ENCODE data around the gene ANO5. TPM values are rescaled to one million over a fixed set of nuclear protein-coding genes. Genes with fewer than 3 reads are reported as not detected.

Gene ANO5
- total and polyA plus RNA-seq, 7 donors = 0.23 to 16.8 (median 10.8) TPM

- Histone ChIP-seq H3K9me3 (no peaks in the 10 kb centered on the region), H3K4me3 (no peak overlapping the region), H3K36me3 (peaks cover 0 to 32% (median 0%) of the 10 kb centered on the region in 4 donors), H3K4me1 (no peaks in the 10 kb centered on the region), H3K27ac (no peak overlapping the region), H3K27me3 (no peaks in the 10 kb centered on the region)
- TF ChIP-seq POLR2AphosphoS5 (IDR thresholded peaks at IDR 0.05) = no peak
- no peak for TF ChIP-seq CTCF (IDR thresholded peaks at IDR 0.05)
- no peak for TF ChIP-seq POLR2A (IDR thresholded peaks at IDR 0.05)
- TF ChIP-seq EP300 (IDR thresholded peaks at IDR 0.05) = no peak
- DNase-seq = no peak
- intact Hi-C loops (cut with DNase I) = no loop called here
- 85 to 86% methylated on average over 4 of the region's 4 CpGs for WGBS, 2 donors
Measured at GRCh38 chr11:22225190-22225589, 32.3 kb downstream of the ANO5 start.

- Histone ChIP-seq H3K4me3 (no peak overlapping the region), H3K36me3 (no peaks in the 10 kb centered on the region), H3K27me3 (no peaks in the 10 kb centered on the region), H3K9me3 (no peaks in the 10 kb centered on the region), H3K27ac (no peak overlapping the region), H3K4me1 (no peaks in the 10 kb centered on the region)
- DNase-seq = no peak
- WGBS, 2 donors = 37 to 78% methylated on average over 1 of the region's 1 CpG
- no peak for TF ChIP-seq POLR2A (IDR thresholded peaks at IDR 0.05)
- no peak for TF ChIP-seq POLR2AphosphoS5 (IDR thresholded peaks at IDR 0.05)
- intact Hi-C loops (cut with DNase I) = no loop called here
Measured at GRCh38 chr11:22234743-22235142, 41.9 kb downstream of the ANO5 start.

- DNase-seq = no peak
- intact Hi-C loops (cut with DNase I) = loop anchor here (10.0 kb wide), 1 partner anchor 540 kb away; no protein-coding TSS in a partner anchor
- no peaks in the 10 kb centered on the region for H3K4me1 ChIP-seq
- H3K9me3 ChIP-seq = no peaks in the 10 kb centered on the region
- H3K27ac ChIP-seq = no peak overlapping the region
- no peak overlapping the region for H3K4me3 ChIP-seq
- peaks cover 0 to 9% (median 0%) of the 10 kb centered on the region in 4 donors for H3K36me3 ChIP-seq
- H3K27me3 ChIP-seq = no peaks in the 10 kb centered on the region
- WGBS, 2 donors = 4 to 6% methylated on average over 4 of the region's 4 CpGs
- no peak for TF ChIP-seq EP300 (IDR thresholded peaks at IDR 0.05)
- no peak for TF ChIP-seq POLR2AphosphoS5 (IDR thresholded peaks at IDR 0.05)
- TF ChIP-seq CTCF (IDR thresholded peaks at IDR 0.05) = peak in 3 of 4 experiments; percentile 24 to 49 (median 26)
- no peak for TF ChIP-seq POLR2A (IDR thresholded peaks at IDR 0.05)
Measured at GRCh38 chr11:22244986-22245592, 52.2 kb downstream of the ANO5 start.

- no peak for DNase-seq
- Histone ChIP-seq H3K4me3 (no peak overlapping the region), H3K36me3 (peaks cover 0 to 19% (median 4%) of the 10 kb centered on the region in 4 donors), H3K27me3 (no peaks in the 10 kb centered on the region), H3K9me3 (no peaks in the 10 kb centered on the region), H3K27ac (no peak overlapping the region), H3K4me1 (no peaks in the 10 kb centered on the region)
- intact Hi-C loops (cut with DNase I) = loop anchor here (10.0 kb wide), 1 partner anchor 538 kb away; no protein-coding TSS in a partner anchor
- TF ChIP-seq EP300 (IDR thresholded peaks at IDR 0.05) (no peak), CTCF (IDR thresholded peaks at IDR 0.05) (no peak), POLR2AphosphoS5 (IDR thresholded peaks at IDR 0.05) (no peak)
- 42 to 91% methylated on average over 1 of the region's 1 CpG for WGBS, 2 donors
Measured at GRCh38 chr11:22246992-22247391, 54.1 kb downstream of the ANO5 start.

- no peak for DNase-seq
- intact Hi-C loops (cut with DNase I) = loop anchor here (10.0 kb wide), 1 partner anchor 535 kb away; no protein-coding TSS in a partner anchor
- H3K9me3 ChIP-seq = no peaks in the 10 kb centered on the region
- 76 to 77% methylated on average over 1 of the region's 1 CpG for WGBS, 2 donors
- peaks cover 0 to 21% (median 4%) of the 10 kb centered on the region in 4 donors for H3K36me3 ChIP-seq
- no peak overlapping the region for H3K4me3 ChIP-seq
- H3K27ac ChIP-seq = no peak overlapping the region
- TF ChIP-seq CTCF (IDR thresholded peaks at IDR 0.05) = no peak
- no peak for TF ChIP-seq POLR2AphosphoS5 (IDR thresholded peaks at IDR 0.05)
- no peak for TF ChIP-seq POLR2A (IDR thresholded peaks at IDR 0.05)
- no peak for TF ChIP-seq EP300 (IDR thresholded peaks at IDR 0.05)
- H3K27me3 ChIP-seq = no peaks in the 10 kb centered on the region
- no peaks in the 10 kb centered on the region for H3K4me1 ChIP-seq
Measured at GRCh38 chr11:22249871-22250270, 57.0 kb downstream of the ANO5 start.

Measured in sigmoid colon (tissue), 7 donors.